K562 (cell line): ENCODE results near the gene SORT1. TPM values are rescaled to one million over a fixed set of nuclear protein-coding genes. Genes with fewer than 3 reads are reported as not detected.

Experiments used
- CBX1 ChIP-seq: sonication (generic); IDR thresholded peaks from 2 replicates; pipeline ENCODE4 v1.6.1; 2016; ENCODE audit warnings: antibody characterized with exemption, low read depth, mild to moderate bottlenecking
- CBX8 ChIP-seq: fragments of 200-600 bp; sonication (generic); IDR thresholded peaks from 2 replicates; pipeline ENCODE4 v1.6.1; 2012; ENCODE audit warnings: borderline replicate concordance, mixed run types, low read depth, mild to moderate bottlenecking, moderate library complexity, mixed read lengths, low read length, control low read depth, inconsistent platforms; ENCODE audit not compliant: poor library complexity, severe bottlenecking; ENCODE audit errors: extremely low read depth
- CCAR2 ChIP-seq: fragments of 200-400 bp; formaldehyde crosslinking; IDR thresholded peaks from 2 replicates; pipeline ENCODE4 v1.6.1; 2017; ENCODE audit warnings: mild to moderate bottlenecking, low read depth, low read length
- CREBBP ChIP-seq: IDR thresholded peaks from one replicate; pipeline ENCODE4 v1.6.1; 2012; ENCODE audit warnings: low read depth, mild to moderate bottlenecking, control low read depth, inconsistent platforms, low read length
- ETV5 ChIP-seq: sonication (generic); formaldehyde crosslinking; IDR thresholded peaks from 2 replicates; pipeline ENCODE4 v1.4.0; 2020; ENCODE audit warnings: low read depth, mild to moderate bottlenecking, missing genetic modification reagents
- FOXA3 ChIP-seq, 2 experiments: fragments of 450-650 bp in 1 of 2; sonication (generic) in 1 of 2; formaldehyde crosslinking; IDR thresholded peaks in 1 of 2; conservative IDR thresholded peaks in 1 of 2; 2 replicates each; pipeline versions ENCODE4 v1.4.0 to v1.8.0; 2020 to 2022; ENCODE audit warnings: mild to moderate bottlenecking in 2 of 2, missing genetic modification reagents in 1 of 2
- GABPB1 ChIP-seq: sonication (generic); formaldehyde crosslinking; IDR thresholded peaks from 2 replicates; pipeline ENCODE4 v1.8.0; 2022; ENCODE audit warnings: mild to moderate bottlenecking, missing genetic modification reagents
- KDM5B ChIP-seq: fragments of 200-600 bp; sonication (generic); IDR thresholded peaks from 2 replicates; pipeline ENCODE4 v1.6.1; 2012; ENCODE audit warnings: low read depth, mild to moderate bottlenecking, moderate library complexity, low read length, control low read depth, inconsistent platforms; ENCODE audit not compliant: insufficient replicate concordance
- MLLT1 ChIP-seq, 2 experiments: fragments of 450-650 bp; IDR thresholded peaks; 2 replicates each; pipeline ENCODE4 v1.6.1; 2016
- MNT ChIP-seq, 2 experiments: fragments of 450-650 bp; conservative IDR thresholded peaks; 2 replicates each; pipeline ENCODE4 v1.6.1; 2017; ENCODE audit warnings: mild to moderate bottlenecking in 2 of 2, moderate library complexity in 2 of 2
- MYNN ChIP-seq, 2 experiments: sonication (generic); formaldehyde crosslinking in 1 of 2; IDR thresholded peaks; 2 replicates each; pipeline versions ENCODE4 v1.5.0 to v1.6.1; 2016 to 2020; ENCODE audit warnings: antibody characterized with exemption in 1 of 2, missing genetic modification reagents in 1 of 2
- NCOR1 ChIP-seq: fragments of 450-650 bp; IDR thresholded peaks from 2 replicates; pipeline ENCODE4 v1.6.1; 2016; ENCODE audit warnings: mild to moderate bottlenecking, moderate library complexity
- NR2C2 ChIP-seq, 2 experiments: fragments of 200-800 bp in 1 of 2; sonication (Bioruptor generic) in 1 of 2; sonication (generic) in 1 of 2; formaldehyde crosslinking in 1 of 2; IDR thresholded peaks; 2 replicates each; pipeline versions ENCODE4 v1.6.1 to v1.8.0; 2016 to 2022; ENCODE audit warnings: mild to moderate bottlenecking in 1 of 2, missing compliant biosample characterization in 1 of 2, missing genetic modification characterization in 1 of 2, missing genetic modification reagents in 1 of 2
- NR3C1 ChIP-seq: sonication (generic); formaldehyde crosslinking; IDR thresholded peaks from 2 replicates; pipeline ENCODE4 v1.8.1; 2022; ENCODE audit warnings: missing genetic modification reagents
- PHB2 ChIP-seq: fragments of 450-650 bp; IDR thresholded peaks from 2 replicates; pipeline ENCODE4 v1.6.1; 2017; ENCODE audit warnings: low read depth
- RFX1 ChIP-seq: fragments of 450-650 bp; IDR thresholded peaks from 2 replicates; pipeline ENCODE4 v1.6.1; 2016; ENCODE audit warnings: mild to moderate bottlenecking, moderate library complexity
- TCF7 ChIP-seq: sonication (generic); IDR thresholded peaks from 2 replicates; pipeline ENCODE4 v1.6.1; 2016; ENCODE audit warnings: antibody characterized with exemption, borderline replicate concordance
- TEAD4 ChIP-seq, 2 experiments: sonication (generic) in 1 of 2; formaldehyde crosslinking in 1 of 2; IDR thresholded peaks; 2 replicates each; pipeline versions ENCODE4 v1.6.1 to v1.8.0; 2012 to 2022; ENCODE audit warnings: borderline replicate concordance in 1 of 2, inconsistent platforms in 1 of 2, low read length in 1 of 2, mild to moderate bottlenecking in 1 of 2, missing genetic modification reagents in 1 of 2
- ZNF232 ChIP-seq: sonication (generic); formaldehyde crosslinking; IDR thresholded peaks from 2 replicates; pipeline ENCODE4 v1.8.0; 2022; ENCODE audit warnings: mild to moderate bottlenecking, missing genetic modification reagents
- ZNF766 ChIP-seq: fragments of 200-800 bp; sonication (Bioruptor generic); conservative IDR thresholded peaks from 2 replicates; pipeline ENCODE4 v1.6.1; 2016; ENCODE audit warnings: missing genetic modification characterization, missing compliant biosample characterization
- polyA plus RNA-seq, 8 experiments: library from polyadenylated mRNA; depleted of rRNA in 4 of 8; stranded (reverse) in 5 of 8; unstranded in 3 of 8; fragments of >200 nt; fragmentation: Nextera tagmentation in 2 of 8; fragmentation: Illumina TruSeq in 1 of 8; extraction: Ambion mirVana in 2 of 8; extraction: Trizol in 1 of 8; gene quantifications; 2 replicates each; pipeline versions ENCODE4 v1.2.1 to v1.2.3, GENCODE V29; 2011 to 2014; ENCODE audit warnings: inconsistent platforms in 1 of 8, missing spikeins in 1 of 8
- total RNA-seq, 7 experiments: library from RNA; depleted of rRNA in 6 of 7; stranded (reverse); fragments of >200 nt in 6 of 7; fragmentation: Illumina TruSeq in 2 of 7; extraction: Trizol in 2 of 7; gene quantifications; 2 replicates each; pipeline versions ENCODE4 v1.2.1 to v1.2.3, GENCODE V29; 2011 to 2021; ENCODE audit warnings: low replicate concordance in 1 of 7
- TF ChIP-seq, protein P1 (sequence below): sonication (generic); formaldehyde crosslinking; IDR thresholded peaks from 2 replicates; pipeline ENCODE4 v1.5.0; 2020; ENCODE audit warnings: missing genetic modification reagents
- TF ChIP-seq, protein P2 (sequence below): sonication (generic); formaldehyde crosslinking; IDR thresholded peaks from 2 replicates; pipeline ENCODE4 v1.9.0; 2022; ENCODE audit warnings: mild to moderate bottlenecking, missing genetic modification reagents

SORT1 gene
- total and polyA plus RNA-seq, 9 of the 15 experiments (the other 6 are each of a cell fraction or from before 2014, with no cell fraction given) = 27.4 to 112 (median 65.0) TPM

DNA sequence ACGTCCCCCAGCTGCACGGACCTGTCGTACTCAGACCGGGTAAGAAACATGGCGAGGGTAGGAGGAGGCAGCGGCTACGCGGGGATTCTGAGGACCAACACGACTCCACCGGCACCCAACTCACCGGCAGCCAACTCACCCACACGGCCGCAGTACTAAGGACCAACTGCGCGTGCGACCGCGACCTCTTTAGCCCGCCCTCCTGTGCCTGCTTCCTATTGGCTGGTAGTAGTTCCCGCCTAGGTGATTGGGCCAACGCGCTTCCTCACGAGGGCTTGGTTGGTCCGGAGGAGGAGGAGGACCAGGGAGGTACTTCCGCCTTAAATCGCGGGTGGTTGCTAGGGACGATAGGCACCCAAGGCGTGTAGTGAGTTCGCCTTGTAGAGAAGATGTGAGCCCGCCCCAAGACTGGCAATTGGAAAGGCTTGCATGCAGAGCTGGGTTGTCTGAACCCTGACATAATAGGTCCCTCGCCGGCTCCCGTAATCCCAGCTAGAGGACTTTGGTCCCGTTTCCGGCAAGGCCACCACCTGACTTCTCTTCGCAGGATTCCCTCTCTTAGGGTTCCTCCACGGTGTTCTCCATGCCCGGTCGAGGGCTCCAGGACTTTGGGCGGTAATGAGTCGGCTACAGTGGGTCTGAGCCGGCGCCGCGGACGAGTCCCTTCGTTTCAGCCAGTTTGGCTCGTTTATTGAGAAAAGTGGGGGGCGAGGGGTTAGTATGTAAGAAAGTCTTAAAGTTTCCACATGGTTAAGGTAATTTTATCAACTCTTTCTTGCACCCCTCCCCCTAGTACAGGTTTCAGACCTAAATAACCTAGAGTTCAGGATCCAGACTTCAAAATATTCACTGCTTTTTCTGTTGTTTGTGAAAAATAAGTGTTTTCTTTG is 28.8 kb upstream of the SORT1 start, which contains the start of gene PSMA5 (continued):
- no peak for TF ChIP-seq TCF7
- TF ChIP-seq CREBBP = no peak
- no peak for TF ChIP-seq NCOR1
- TF ChIP-seq MLLT1 (IDR thresholded peaks at IDR 0.05) = no peak; a peak in 1 of 4 replicates
- TF ChIP-seq TEAD4 (IDR thresholded peaks at IDR 0.05; ENCODE audit: low read length) = peak; percentile 10; the same call in 1 of the 2 replicates
- TF ChIP-seq TEAD4 (CRISPR knock-in tag; IDR thresholded peaks at IDR 0.05; ENCODE audit: borderline replicate concordance) = no peak
- TF ChIP-seq RFX1 = peak; percentile 96
- TF ChIP-seq, protein P1, sequence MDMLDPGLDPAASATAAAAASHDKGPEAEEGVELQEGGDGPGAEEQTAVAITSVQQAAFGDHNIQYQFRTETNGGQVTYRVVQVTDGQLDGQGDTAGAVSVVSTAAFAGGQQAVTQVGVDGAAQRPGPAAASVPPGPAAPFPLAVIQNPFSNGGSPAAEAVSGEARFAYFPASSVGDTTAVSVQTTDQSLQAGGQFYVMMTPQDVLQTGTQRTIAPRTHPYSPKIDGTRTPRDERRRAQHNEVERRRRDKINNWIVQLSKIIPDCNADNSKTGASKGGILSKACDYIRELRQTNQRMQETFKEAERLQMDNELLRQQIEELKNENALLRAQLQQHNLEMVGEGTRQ (CRISPR knock-in tag) = no peak; the same call in 1 of the 2 replicates
- TF ChIP-seq GABPB1 (CRISPR knock-in tag) = peak; percentile 94
- no peak for TF ChIP-seq ZNF232
- peak; percentile 74; the same call in 1 of the 2 replicates for TF ChIP-seq CBX1
- TF ChIP-seq NR2C2 (CRISPR knock-in tag; IDR thresholded peaks at IDR 0.05) = peak; percentile 94
- peak; percentile 98 for TF ChIP-seq NR2C2 (tag; IDR thresholded peaks at IDR 0.05)
- peak; percentile 94 to 97 for TF ChIP-seq MNT (conservative IDR thresholded peaks at IDR 0.05)
- TF ChIP-seq, protein P2, sequence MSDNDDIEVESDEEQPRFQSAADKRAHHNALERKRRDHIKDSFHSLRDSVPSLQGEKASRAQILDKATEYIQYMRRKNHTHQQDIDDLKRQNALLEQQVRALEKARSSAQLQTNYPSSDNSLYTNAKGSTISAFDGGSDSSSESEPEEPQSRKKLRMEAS = peak; percentile 86
- peak; percentile 93 for TF ChIP-seq KDM5B
- no peak for TF ChIP-seq NR3C1 (CRISPR knock-in tag)
- peak; percentile 32; the same call in 1 of the 2 replicates for TF ChIP-seq MYNN (IDR thresholded peaks at IDR 0.05)
- no peak for TF ChIP-seq MYNN (CRISPR knock-in tag; IDR thresholded peaks at IDR 0.05)
- TF ChIP-seq CCAR2 = no peak
- peak in 1 of 2 experiments; percentile 62; a peak in 1 of 4 replicates for TF ChIP-seq FOXA3 (CRISPR knock-in tag; conservative IDR thresholded peaks at IDR 0.05 in 1 of 2, IDR thresholded peaks at IDR 0.05 in 1 of 2)
- TF ChIP-seq ZNF766 (CRISPR knock-in tag) = no peak
- TF ChIP-seq PHB2 = no peak
- no peak for TF ChIP-seq CBX8
- no peak for TF ChIP-seq ETV5 (CRISPR knock-in tag)
